Testis (tissue), 2 donors: ENCODE data around the gene ERCC1.

Experiments used
- CTCF ChIP-seq, 3 experiments: fragments of 450-650 bp in 2 of 3; fragments of 200-600 bp in 1 of 3; sonication (generic) in 1 of 3; IDR thresholded peaks; one replicate each; pipeline ENCODE4 v1.5.1; 2016 to 2019; ENCODE audit warnings: antibody characterized with exemption in 3 of 3, mild to moderate bottlenecking in 2 of 3, moderate library complexity in 1 of 3
- POLR2A ChIP-seq: fragments of 450-650 bp; IDR thresholded peaks from one replicate; pipeline ENCODE4 v1.6.1; 2017; ENCODE audit warnings: antibody characterized with exemption, mild to moderate bottlenecking, moderate library complexity

- TF ChIP-seq CTCF (IDR thresholded peaks at IDR 0.05) (no peak), POLR2A (peak; percentile 94)
These were observed 43.9 kb upstream of the ERCC1 start, which contains the start of gene FOSB for GRCh38 chr19:45467456-45468158.
